UCSD-AML1 (cell line): ENCODE data around the gene SEPTIN1.
A peak's percentile ranks its signal among the peaks of the same experiment; 100 is the strongest.
"Not testable (repeated sequence)": the region's sequence is repeated elsewhere in the genome, so short reads cannot be mapped to it uniquely, and the experiment has no call there.

Experiments used
- DNase-seq: peaks from one replicate; lab custom pipeline; 2025; ENCODE audit not compliant: unreplicated experiment; lab: John Stamatoyannopoulos, UW

Gene SEPTIN1

DNA sequence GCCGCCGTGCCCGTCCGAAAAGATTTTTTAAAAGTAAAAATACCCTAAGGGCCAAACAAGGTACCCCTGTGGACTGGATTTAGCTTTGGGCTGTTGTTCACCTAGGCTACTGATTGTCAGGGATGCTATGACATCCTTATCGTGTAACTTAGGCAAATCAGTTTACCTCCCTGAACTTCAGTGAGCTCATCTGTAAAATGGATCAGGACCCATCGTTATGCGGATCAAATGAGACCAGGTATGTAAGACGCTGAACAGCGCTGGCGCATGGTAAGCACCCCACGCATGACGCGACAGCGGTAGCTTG is 24.4 kb upstream of the SEPTIN1 start:
- DNase-seq, result no peak

DNA sequence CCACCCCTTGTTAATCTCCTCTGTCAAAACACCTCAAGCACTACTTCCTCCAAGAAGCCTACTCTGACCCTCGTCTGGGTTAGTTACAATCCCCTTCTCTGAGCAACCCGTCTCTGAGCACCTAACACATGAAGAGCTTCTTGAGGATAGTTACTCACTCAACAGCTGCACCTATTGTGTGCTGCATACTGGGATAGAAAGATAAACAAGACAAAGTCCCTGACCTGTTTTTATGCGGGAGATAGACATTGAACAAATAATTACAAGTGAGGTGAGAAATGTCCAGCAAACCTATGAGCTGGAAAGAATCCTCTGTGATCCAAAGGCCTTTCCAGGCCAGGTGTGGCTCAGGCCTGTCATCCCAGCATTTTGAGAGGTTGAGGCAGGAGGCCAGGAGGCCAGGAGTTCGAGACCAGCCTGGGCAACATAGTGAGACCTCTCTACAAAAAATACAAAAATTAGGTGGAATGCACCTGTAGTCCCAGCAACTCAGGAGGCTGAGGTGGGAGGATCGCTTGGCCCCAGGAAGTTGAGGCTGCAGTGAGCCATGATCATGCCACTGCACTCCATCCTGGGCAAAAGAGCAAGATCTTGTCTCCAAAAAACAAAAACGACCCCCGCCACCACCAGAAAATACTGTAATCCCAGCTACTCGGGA is 19.5 kb upstream of the SEPTIN1 start:
- no peak for DNase-seq

DNA sequence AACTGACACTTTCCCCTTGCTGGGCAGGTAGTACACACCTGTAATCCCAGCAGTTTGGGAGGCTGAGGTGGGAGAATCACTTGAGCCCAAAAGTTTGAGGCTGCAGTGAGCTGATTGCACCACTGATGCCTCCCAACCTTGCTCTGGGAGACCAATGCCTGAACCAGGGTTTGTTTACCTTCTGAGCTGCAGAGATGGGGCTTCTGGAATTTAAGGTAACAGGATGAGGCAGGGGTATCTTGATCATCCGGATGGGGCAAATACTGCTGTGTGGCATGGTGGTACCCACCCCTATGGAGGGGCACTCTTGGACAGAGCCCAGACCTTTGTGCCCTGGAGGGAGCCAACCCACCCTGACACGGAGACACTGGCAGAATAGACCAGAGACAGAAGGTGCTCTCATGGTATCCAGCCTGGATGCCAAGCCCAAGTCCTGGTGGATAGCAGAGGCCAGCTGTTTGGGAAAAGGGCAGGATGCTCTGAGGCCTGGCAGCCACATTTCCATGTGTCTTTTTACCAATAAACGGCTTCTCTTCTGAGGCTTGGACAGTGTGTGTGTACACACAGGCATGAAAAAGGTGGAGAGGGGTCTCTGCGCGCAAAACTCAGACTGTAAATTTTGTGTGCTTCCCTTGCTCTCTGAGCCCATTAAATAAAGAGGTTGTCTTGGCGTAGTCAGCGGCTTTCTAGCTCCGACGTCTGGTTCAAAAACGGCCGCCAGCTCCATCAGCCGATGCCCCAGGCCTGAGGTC is 17.2 kb upstream of the SEPTIN1 start:
- no peak for DNase-seq

DNA sequence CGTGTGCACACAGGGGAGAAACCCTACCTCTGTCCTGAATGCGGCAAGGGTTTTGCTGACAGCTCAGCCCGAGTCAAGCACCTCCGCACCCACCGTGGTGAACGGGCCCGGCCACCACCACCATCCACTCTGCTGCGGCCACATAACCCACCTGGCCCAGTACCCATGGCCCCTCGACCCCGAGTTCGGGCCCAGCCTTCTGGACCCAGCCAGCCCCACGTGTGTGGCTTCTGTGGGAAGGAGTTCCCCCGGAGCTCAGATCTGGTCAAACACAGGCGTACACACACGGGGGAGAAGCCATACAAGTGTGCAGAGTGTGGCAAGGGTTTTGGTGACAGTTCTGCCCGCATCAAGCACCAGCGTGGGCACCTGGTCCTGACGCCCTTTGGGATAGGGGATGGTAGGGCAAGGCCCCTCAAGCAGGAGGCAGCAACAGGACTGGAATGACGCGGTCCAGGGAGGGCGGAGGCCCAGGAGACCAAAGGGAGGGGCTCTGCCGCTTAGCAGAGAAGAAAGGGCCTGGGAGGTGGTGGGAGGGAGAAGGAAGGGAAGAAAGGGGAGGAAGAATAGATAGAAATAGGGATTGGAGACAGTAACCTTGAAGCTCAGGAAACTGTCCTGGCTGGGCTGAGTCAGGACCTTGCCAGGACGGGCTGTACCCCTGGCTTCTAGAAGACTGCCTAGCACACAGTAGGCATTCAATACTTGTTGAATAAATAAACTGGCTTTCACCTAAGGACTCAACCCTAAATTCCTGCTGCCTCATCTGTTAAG is 16.5 kb upstream of the SEPTIN1 start:
- DNase-seq, result no peak

DNA sequence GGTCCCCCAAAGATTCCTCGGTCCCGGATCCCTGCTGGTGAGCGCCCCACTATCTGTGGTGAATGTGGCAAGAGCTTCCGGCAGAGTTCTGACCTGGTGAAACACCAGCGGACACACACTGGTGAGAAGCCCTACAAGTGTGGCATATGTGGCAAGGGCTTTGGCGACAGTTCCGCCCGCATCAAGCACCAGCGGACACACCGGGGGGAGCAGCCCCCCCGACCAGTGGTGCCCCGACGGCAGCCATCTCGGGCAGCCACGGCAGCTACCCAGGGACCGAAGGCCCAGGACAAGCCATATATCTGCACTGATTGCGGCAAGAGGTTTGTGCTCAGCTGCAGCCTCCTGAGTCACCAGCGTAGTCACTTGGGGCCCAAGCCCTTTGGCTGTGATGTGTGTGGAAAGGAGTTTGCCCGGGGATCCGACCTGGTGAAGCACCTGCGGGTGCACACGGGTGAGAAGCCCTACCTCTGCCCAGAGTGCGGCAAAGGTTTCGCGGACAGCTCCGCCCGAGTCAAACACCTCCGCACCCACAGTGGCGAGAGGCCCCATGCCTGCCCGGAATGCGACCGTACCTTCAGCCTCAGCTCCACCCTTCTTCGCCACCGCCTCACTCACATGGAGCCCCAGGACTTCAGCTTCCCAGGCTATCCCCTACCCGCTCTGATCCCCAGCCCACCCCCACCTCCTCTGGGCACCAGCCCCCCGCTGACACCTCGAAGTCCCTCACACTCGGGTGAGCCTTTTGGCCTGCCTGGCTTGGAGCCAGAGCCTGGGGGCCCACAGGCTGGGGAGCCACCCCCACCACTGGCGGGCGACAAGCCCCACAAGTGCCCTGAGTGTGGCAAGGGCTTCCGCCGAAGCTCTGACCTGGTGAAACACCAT is 15.7 kb upstream of the SEPTIN1 start:
- no peak for DNase-seq

DNA sequence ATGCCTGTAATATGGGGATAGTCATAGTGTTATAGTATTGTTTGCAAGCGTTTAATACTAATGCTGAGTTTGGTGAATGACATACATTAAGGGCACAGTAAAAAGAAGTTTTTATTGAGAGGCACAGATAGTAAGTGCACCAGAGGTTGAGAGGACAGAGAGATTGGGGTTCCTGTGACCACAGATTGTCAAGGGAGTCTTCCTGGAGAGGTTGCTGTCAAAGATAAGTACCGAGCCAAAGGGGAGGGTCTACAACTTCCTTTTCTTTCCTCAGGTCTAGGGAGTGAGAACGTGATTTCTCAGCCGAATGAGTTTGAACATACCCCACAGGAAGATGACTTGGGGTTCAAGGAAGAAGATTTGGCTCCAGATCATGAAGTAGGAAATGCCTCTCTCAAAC is 14.7 kb upstream of the SEPTIN1 start:
- DNase-seq, result no peak

DNA sequence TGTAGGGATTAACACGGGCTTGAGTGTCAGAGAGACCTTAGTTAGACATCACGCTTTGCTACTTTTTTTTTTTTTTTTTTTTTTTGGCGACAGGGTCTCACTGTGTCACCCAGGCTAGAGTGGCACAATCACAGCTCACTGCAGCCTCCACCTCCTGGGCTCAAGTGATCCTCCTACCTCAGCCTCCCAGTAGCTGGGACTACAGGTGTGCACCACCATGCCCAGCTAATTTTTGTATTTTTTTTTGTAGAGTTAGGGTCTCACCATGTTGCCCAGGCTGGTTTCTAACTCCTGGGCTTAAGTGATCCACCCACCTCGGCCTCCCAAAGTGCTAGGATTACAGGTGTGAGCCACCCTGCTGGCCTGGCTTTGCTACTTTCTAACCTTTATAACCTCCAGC is 14.3 kb upstream of the SEPTIN1 start:
- DNase-seq, result not testable (repeated sequence)

DNA sequence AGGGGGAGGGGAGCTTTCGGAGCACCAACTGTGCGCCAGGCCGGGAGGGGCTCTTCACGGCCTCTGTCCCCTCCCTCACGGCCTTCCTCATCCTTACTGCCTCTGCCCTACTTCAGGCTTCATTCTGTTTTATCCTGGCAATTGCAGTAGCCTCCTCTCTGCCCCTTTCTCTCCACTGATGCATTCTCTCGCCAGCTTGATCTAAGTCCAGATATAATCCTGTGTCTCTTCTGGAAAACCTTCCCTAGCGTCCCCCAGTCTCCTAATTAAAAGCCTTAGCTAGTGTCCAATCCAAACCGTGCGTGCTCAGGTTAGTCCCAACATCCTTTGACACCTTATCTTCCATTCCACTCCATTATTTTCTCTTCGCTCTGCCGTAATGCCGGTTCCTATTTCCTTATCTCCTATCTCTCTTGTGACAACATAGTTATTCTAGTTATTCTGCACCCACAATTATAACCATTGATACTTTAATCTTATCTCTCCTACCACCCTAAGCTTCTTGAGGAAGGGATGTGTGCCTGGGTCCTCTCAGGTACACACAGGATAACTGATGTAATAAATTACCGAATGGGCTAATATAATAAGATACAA is 13.7 kb upstream of the SEPTIN1 start:
- DNase-seq, result no peak

DNA sequence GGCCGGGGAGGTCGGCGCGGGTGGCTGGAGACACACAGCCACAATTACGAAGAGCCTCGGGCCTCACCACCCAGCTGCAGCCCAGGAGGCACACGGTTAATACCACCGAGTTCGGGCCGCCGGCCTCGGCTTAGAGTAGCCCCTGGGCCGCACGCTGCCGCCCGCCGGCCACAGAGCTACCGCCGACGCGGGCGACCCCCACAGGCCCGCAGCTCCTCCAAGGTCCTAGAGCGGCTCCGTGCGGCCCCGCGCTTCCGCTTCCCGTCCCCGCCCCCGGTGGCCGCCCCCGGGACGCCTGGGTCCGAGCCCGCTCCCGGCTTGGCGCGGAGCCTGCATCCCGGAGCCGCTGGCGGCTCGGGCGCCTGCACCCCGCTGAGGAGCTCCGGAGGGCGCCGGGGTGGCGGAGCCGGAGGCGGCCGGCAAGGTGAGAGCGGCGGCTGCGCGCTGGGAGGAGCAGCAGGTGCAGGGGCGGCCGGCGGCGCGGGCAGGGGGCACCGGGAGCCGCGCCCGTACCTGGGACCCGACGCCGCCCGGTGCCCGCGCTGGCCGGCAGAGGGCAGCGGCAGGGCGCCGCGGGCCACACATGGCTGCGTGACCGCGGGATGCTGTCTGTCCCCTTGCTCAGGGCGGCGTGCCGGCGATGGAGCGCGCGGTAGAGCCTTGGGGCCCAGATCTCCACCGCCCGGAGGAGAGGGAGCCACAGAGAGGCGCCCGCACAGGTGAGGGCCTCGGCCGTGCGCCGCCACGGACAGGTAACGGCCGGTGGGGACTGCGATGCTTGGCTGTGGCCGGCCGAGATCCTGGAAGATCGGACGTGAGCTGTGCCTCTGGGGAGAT is 13.0 kb upstream of the SEPTIN1 start, which contains the start of gene ZNF48:
Gene ZNF48 (plus strand): TSS at position 266 of the 837 bp plus-strand sequence. CDS start 375 bp downstream, at position 641.
- DNase-seq, result peak; percentile 90

DNA sequence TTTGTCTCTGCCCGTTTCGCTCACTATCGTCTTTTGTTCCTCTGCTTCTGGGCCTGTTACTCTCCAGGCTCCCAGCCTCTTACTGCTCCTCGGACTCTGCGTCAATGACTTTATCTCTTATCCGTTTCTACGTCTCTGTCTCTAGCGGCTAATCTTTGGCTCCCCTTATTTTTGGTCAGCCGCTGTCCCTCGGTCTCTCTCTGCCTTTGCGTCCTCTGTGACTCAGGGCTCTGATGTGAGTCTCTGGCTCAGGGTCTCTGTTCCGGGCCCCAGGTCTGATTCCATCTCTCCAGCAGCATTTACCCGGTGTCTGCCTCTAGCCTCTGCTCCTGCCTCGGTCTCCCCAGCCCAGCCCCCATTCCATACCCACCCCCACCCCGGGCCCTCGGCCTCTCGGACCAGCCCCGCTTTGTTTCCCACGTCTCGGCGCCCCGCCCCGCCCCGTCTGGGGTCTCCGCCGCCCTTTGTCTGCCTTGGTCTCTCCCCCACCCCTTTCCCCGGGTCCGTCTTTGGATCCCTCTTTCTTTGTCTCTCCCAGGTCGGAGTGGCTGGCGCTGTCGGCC is 12.3 kb upstream of the SEPTIN1 start:
- DNase-seq, result no peak

DNA sequence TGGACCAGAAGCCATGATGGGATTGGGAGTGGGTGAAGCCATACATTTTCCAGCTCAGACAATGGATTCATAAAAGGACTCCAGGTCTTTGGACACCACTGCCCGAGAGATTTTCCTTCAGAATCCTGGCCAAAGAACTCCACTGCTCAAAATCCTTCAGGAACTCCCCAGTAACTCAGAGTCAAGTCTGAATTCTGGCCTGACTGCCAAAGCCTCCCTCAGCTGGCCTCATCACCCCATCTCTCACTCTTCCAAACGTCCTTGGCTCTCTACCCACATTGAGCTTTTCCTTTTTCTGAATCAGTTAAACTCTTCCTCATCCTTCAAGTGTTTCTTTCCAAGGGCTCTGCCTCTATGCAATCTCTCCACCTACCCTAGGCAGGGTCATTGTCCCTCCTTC is 1.2 kb upstream of the SEPTIN1 start:
- DNase-seq, result no peak

DNA sequence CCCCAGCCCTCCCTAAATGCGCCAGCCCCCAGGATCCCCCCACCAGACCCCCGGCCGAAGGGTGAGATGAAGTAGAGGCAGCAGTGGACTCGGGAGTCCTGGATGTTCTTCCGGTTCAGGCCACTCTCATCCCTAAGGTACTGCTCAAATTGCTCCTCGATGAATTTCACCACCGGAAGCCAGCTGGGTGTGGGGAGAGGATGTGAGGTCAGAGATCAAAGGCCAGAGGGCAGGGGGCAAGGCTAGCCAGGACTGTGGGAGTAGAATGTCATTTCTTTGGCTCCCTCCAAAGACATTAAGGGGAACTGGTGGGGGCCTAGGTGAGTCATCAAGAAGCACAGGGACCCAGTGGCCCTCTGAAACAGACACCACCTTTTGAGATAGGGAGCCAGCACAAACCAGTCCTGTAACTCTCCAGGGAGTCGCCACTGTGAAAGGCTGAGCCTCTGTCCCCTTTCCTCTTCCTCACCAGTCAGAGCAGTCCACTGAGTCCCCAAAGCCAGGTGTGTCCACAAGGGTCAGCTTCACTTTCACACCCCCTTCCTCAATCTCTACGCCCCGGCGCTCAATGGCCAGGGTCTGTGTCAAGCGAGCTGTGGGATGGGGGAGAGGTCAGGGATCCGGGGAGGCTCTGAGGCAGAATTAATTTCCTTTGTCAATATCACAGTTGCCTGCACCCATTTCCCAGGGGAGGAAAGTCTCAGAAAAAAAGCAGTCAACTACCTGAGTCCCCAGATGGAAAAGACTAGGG is 895 bp downstream of the SEPTIN1 start:
- DNase-seq, result no peak

DNA sequence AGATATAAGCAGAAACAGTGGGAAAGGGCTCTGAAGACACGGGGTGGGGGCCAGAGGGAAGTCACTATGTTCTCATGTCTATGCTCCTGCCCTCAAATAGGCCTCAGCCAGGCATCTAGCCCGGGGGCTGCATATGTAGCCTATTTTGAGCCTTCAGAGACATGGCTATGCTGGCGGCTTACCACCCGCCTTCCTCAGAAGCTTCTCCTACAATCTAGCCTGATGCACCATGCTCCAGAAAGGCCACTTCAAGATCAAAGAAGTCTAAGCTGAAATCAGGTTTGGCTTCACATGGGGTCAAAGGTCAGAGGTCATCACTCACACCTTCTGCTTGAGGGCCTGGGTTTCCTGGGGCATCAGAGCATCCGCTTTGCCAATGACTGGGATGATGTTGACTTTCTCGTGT is 1.6 kb downstream of the SEPTIN1 start:
- no peak for DNase-seq

DNA sequence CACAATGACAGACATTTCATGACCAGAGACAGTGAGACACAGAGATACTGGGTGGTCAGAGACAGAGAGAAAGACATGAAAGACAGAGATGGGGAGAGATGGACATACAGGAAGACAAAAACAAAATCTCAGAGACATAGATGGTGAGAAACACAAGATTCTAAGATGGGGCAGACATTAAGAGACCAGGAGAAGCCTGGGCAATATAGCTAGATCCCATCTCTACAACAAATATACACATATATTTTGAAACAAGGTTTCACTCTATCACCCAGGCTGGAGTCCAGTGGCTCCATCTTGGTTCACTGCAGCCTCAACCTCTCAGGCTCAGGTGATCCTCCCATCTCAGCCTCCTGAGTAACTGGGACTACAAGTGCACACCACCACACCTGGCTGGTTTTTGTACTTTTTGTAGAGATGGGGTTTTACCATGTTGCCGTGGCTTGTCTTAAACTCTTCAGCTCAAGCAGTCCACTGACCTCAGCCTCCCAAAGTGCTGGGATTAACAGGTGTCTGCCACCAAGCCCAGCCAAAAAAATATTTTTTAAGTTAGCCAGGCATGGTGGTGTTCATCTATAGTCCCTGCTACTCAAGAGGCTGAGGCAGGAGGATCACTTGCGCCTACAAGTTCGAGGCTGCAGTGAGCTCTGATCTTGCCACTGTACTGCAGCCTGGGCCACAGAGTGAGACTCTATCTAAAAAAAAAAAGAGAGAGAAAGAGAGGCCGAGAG is 2.1 kb downstream of the SEPTIN1 start:
- DNase-seq, result no peak

DNA sequence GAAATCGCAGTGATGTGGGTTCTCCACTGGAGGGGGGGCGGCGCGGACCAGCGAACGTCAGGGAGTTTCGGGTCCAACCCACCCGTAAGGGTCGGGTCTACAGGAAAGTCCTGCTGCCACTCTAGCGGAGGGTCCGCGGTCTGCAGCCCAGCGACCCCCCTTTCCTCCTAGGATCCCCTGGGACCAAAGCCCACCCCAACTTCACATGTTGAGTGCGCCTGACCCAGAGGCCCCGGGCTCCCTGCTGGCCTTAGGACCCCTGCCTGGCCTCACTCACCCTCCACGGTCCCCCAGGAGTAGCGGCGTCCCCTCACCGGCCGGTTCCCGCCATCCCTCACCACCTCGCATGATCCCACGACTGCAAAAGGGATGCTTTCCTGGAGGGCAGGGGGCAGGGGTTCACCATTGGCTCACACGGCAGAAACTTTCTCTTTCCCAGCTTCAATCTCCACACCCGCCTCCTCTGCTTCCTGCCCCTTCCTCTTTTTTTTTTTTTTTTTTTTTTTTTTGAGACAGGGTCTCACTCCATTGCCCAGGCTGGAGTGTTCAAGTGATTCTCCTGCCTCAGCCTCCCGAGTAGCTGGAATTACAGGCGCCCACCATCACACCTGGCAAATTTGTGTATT is 3.1 kb downstream of the SEPTIN1 start:
- no peak for DNase-seq

DNA sequence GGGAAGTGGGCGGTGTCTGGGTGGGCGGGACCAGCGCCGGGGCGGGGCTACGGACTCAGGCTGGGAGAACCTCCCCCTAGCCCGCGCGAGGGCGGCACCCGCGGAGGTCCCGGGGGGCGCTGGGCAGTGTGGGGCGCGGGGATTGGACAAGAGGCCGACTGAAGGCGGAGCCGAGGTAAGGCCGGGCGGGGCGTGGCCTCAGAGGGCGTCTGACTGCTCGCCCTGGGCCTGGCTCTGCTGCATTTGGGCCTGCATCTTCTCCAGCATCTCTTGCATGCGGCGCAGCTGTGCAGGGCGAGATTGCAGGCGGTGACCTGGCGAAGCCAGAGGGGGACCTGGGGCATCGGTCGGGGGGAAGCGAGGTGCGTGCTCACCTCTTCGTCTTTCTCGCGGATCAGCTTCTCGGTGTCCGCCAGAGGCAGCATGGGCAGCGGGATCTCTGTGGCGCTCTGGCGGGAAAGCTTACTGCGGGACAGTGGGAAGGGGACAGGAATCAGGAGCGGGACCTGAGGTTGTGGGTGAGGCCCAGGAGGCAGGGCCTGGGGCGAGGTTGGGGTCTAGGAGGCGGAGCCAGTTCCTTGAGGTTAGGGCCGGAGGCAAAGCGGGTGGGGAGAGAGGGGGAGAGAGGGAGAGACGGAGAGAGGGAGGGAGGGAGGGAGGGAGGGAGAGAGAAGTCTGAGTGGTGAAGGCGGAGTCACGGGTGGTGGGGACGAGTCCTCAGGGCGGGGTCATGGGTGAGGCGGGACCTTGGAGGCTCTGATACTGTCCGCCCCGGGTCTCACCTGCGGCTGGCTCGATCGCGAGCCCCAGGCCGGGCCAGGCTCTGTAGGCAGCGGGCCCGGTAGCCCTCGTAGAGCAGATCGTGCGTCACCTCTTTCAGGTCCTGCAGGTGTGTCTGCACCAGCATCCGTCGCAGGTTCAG is 3.9 kb downstream of the SEPTIN1 start:
- peak; percentile 99 for DNase-seq

DNA sequence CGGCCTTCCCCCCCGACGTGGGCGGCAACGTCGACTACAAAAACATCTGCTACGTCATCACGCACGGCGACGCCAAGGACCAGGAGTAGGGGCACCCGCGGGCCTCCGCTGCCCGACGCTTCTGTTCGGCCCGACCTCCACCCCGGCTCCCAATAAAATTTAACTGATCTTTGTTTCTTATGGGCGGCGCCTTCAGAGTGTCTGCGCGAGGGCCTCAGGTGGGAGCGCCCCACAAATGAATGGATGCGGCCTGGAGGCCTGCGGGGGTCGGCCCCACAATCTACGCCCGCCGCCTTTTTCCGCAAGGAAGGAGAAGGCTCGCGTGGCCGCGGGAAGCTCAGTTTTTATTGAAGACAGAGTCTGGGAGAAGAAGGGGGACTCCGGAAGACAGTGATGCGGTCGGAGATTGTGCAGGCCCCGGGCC is 4.5 kb downstream of the SEPTIN1 start:
- peak; percentile 91 for DNase-seq
